Activated T-helper 17 cell treated with anti-CD3 and anti-CD28 coated beads, Interleukin-2, amount 50 U/mL, for 72 hours (primary cell): ENCODE results near the gene RNF111. TPM values are rescaled to one million over a fixed set of nuclear protein-coding genes. Genes with fewer than 3 reads are reported as not detected.

Experiments used
- ATAC-seq: fragments of 150-1000 bp; cut with Tn5 transposase; replicated peaks from 2 replicates; pipeline ENCODE4 v1.10.0; 2021; ENCODE audit warnings: mild to moderate bottlenecking, moderate library complexity
- H3K27ac Mint-ChIP-seq: one replicate; pipeline ENCODE4 v1.8.0; 2022; ENCODE audit warnings: mixed read lengths
- H3K27me3 Mint-ChIP-seq: one replicate; pipeline ENCODE4 v1.8.0; 2022; ENCODE audit warnings: mixed read lengths
- H3K36me3 Mint-ChIP-seq: one replicate; pipeline ENCODE4 v1.8.0; 2022; ENCODE audit warnings: low read depth, mild to moderate bottlenecking, mixed read lengths
- H3K4me1 Mint-ChIP-seq: one replicate; pipeline ENCODE4 v1.8.0; 2022; ENCODE audit warnings: mixed read lengths
- H3K4me3 Mint-ChIP-seq: one replicate; pipeline ENCODE4 v1.8.0; 2022; ENCODE audit warnings: mild to moderate bottlenecking, mixed read lengths
- H3K9me3 Mint-ChIP-seq: one replicate; pipeline ENCODE4 v1.8.0; 2022; ENCODE audit warnings: mixed read lengths
- total RNA-seq, 2 donors: library from RNA; stranded (reverse); gene quantifications; one replicate each; pipeline ENCODE4 v1.2.3, GENCODE V29; 2022

RNF111 gene
- total RNA-seq, 2 donors from 2014 or later, result 28.9 to 46.2 TPM

DNA sequence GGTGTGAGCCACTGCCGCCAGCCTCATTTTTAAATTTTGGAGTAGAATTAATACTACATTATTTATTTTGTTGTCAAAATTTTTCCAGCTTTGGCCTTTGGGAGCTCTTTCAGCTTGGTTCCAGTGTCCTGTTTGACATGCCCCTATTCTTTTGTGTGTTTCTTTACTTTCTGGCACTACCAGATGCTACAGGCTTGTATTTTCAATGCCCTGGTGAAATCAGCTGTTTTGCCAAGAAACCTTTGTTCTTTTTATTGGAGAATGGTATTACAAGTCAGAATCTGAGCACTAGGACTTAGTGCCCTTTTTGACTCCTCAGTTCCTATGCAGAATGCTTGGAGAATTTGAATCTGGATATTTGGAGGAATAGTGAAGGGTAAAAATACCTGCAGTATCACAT, 26.6 kb downstream of the RNF111 start:
- Mint-ChIP-seq H3K4me3 (no peak overlapping the region), H3K27me3 (no peaks in the 10 kb centered on the region), H3K36me3 (peaks cover 23% of the 10 kb centered on the region), H3K27ac (no peak overlapping the region), H3K4me1 (peaks cover 10% of the 10 kb centered on the region), H3K9me3 (no peaks in the 10 kb centered on the region)
- no peak for ATAC-seq

DNA sequence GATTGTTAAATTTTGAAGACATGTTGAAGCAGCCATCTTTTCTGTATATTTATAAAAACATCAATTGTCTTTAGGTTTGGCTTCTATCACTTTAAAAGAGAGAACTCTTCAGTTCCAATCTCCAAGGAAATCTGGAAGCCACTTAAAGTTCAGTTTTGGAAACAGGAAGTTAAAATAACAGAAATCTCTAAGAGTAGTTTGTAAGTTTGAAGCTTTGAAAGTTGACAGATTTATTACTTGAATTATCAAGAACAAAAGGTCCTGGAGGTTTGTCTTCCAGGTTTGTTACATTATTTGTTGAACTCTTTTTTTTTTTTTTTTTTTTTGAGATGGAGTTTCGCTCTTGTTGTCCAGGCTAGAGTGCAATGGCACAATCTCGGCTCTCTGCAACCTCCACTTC, 30.0 kb downstream of the RNF111 start:
- Mint-ChIP-seq H3K36me3 (peaks cover 40% of the 10 kb centered on the region), H3K27me3 (no peaks in the 10 kb centered on the region), H3K4me1 (peaks cover 14% of the 10 kb centered on the region), H3K27ac (no peak overlapping the region), H3K9me3 (no peaks in the 10 kb centered on the region), H3K4me3 (no peak overlapping the region)
- ATAC-seq, result no peak

DNA sequence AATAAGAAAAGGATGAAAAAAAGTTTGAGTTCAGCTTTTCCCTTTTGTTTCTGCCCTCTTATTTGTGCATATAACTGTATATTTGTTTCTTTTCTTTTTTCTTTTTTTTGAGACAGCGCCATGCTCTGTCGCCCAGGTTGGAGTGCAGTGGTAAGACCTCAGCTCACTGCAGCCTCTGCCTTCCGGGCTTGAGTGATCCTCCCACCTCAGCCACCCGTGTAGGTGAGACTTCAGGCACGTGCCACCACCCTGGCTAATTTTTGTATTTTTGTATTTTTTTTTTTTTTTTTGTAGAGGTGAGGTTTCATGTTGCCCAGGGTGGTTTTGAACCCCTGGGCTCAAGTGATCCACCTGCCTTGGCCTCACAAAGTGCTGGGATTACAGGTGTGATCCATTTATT, 31.4 kb downstream of the RNF111 start:
- Mint-ChIP-seq H3K9me3 (no peaks in the 10 kb centered on the region), H3K27me3 (no peaks in the 10 kb centered on the region), H3K36me3 (peaks cover 44% of the 10 kb centered on the region), H3K27ac (no peak overlapping the region), H3K4me1 (peaks cover 11% of the 10 kb centered on the region), H3K4me3 (no peak overlapping the region)
- ATAC-seq, result no peak

DNA sequence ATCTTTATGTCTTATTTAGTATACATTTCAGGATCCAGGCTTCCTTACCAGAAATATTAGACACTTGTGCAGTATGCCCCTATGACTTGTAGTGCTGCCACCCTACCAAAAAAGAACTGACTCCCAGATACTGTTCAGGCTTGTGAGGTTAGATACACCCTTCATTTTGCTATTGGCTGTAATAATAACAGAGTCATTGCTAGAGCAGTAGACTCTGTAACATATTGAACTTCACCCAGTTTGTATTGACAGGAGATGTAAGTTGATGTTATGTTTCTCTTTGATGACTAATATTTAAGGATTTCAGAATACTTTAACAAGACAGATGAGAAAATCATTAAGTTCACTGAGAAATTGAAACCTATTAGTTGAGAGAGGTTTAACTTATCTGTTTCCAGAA, 32.9 kb downstream of the RNF111 start:
- H3K4me3 Mint-ChIP-seq, result no peak overlapping the region
- no peak overlapping the region for H3K27ac Mint-ChIP-seq
- peaks cover 47% of the 10 kb centered on the region for H3K36me3 Mint-ChIP-seq
- H3K4me1 Mint-ChIP-seq, result peaks cover 11% of the 10 kb centered on the region
- no peaks in the 10 kb centered on the region for H3K9me3 Mint-ChIP-seq
- ATAC-seq, result no peak
- H3K27me3 Mint-ChIP-seq, result no peaks in the 10 kb centered on the region

DNA sequence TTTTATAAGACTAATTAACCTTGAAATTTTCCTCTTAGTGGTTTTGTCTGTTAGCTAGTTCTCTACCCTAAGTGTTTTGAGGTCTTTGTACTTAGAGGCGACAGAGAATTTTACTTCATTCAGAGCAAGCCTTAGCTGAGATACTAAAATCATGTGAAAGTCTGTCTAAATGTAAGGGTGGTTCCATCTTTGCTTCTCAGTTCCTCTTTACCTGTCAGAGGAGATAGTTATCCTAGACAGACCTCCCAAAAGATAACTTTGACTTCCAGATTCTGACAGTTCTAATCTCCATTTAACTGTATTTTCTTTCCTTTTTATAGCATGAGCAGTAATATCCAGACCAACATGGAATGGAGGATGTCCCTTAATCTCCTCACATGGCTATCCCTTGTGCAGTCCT, 34.7 kb downstream of the RNF111 start:
- peak overlapping the region; percentile 5 for H3K27ac Mint-ChIP-seq
- ATAC-seq, result no peak
- H3K36me3 Mint-ChIP-seq, result peaks cover 61% of the 10 kb centered on the region
- no peak overlapping the region for H3K4me3 Mint-ChIP-seq
- no peaks in the 10 kb centered on the region for H3K9me3 Mint-ChIP-seq
- peaks cover 11% of the 10 kb centered on the region for H3K4me1 Mint-ChIP-seq
- no peaks in the 10 kb centered on the region for H3K27me3 Mint-ChIP-seq

DNA sequence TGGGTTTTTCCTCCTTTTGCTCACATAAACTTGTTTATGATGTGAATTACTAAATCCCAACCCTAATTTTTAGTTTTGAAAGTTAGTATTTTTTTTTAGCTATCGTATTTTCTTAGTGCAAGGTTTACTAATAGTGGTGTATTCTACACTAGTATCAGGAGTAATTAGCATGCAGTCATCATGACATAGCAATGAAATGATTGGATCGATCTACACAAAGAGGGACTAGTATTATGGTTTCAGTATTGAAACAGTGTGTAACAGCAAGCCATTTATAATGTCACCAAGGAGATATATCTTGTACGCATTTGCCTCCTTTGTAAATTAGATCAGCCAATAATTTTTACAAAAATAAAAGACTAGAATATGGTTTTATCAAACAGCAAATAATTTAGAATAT, 38.7 kb downstream of the RNF111 start:
- Mint-ChIP-seq H3K27ac (no peak overlapping the region), H3K4me3 (no peak overlapping the region), H3K27me3 (no peaks in the 10 kb centered on the region), H3K4me1 (peaks cover 35% of the 10 kb centered on the region), H3K9me3 (no peaks in the 10 kb centered on the region), H3K36me3 (peaks cover 81% of the 10 kb centered on the region)
- peak; percentile 64 for ATAC-seq

DNA sequence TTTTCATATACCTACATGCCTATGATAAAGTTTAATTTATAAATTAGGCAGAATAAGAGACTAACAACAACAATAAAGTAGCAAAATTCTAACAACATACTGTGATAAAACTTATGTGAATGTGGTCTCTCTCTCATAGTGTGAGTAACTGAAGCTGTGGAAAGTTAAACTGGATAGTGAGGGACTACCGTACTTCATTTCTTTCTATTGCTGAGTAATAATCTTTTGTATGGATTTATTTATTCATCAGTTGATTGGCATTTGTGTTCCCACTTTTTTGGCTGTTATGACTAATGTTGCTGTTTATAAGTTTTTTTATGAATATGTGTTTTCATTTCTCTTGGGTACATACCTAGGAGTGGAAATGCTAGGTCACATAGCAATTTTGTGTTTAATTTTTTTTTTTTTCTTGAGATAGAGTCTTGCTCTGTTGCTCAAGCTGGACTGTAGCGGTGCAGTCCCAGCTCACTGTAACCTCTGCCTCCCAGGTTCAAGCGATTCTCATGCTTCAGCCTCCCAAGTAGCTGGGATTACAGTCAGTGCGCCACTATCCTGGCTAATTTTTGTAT, 41.0 kb downstream of the RNF111 start:
- Mint-ChIP-seq H3K9me3 (no peaks in the 10 kb centered on the region), H3K27me3 (no peaks in the 10 kb centered on the region), H3K27ac (peak overlapping the region; percentile 86), H3K36me3 (peaks cover 84% of the 10 kb centered on the region), H3K4me1 (peaks cover 37% of the 10 kb centered on the region), H3K4me3 (peak overlapping the region; percentile 23)
- peak; percentile 87 for ATAC-seq

DNA sequence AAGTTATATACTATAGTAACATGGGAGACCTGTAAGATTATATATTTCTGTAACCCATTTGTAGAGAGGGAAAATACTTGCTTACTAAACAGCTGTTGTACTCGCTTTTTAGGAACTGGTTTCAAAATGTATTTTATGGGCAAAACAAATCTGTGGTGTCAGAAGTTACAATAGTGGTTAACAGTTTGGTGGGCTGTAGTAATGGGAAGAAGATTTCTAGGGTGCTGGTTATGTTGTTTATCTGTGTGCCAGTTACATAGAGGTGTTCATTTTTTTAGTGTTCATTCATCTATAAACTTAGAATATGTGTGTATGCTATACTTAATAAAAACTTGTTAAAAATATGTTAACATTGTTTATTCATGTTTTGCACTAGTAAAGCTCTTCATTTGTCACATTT, 42.1 kb downstream of the RNF111 start:
- Mint-ChIP-seq H3K4me3 (no peak overlapping the region), H3K36me3 (peaks cover 83% of the 10 kb centered on the region), H3K27ac (peak overlapping the region; percentile 86), H3K4me1 (peaks cover 38% of the 10 kb centered on the region), H3K27me3 (no peaks in the 10 kb centered on the region), H3K9me3 (no peaks in the 10 kb centered on the region)
- ATAC-seq, result no peak

DNA sequence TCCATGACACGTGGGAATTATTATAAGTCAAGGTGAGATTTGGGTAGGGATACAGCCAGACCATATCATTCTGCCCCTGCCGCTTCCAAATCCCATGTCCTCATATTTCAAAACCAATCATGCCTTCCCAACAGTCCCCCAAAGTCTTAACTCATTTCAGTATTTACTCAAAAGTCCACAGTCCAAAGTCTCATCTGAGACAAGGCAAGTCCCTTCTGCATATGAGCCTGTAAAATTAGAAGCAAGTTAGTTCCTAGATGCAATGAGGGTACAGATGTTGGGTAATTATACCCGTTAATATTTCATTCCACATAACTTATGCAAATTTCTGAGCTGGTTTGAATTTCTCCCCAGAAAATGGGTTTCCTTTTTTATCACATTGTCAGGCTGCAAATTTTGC, 47.7 kb downstream of the RNF111 start:
- no peak overlapping the region for H3K27ac Mint-ChIP-seq
- ATAC-seq, result no peak
- H3K9me3 Mint-ChIP-seq, result no peaks in the 10 kb centered on the region
- peaks cover 29% of the 10 kb centered on the region for H3K4me1 Mint-ChIP-seq
- no peaks in the 10 kb centered on the region for H3K27me3 Mint-ChIP-seq
- no peak overlapping the region for H3K4me3 Mint-ChIP-seq
- peaks cover 85% of the 10 kb centered on the region for H3K36me3 Mint-ChIP-seq

DNA sequence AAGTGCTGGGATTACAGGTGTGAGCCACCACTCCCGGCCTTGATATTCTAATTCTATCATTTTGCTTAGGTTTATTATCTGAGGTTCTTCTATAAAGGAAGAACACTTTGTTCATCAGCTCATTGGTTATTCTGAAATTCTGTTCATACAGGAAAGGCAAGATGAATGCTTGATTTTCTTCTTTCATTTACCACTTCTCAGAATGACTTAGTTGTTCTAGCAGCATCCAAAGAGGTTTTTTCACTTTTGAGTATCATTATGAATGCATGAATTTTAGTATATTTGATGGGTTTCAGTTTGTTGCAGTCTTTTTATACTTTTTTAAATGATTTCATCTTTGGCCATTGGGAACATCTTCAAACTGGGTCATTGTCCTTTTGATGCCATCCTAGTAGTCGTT, 51.8 kb downstream of the RNF111 start:
- Mint-ChIP-seq H3K4me3 (peak overlapping the region; percentile 68), H3K9me3 (no peaks in the 10 kb centered on the region), H3K4me1 (peaks cover 26% of the 10 kb centered on the region), H3K36me3 (peaks cover 68% of the 10 kb centered on the region), H3K27ac (peak overlapping the region; percentile 66), H3K27me3 (no peaks in the 10 kb centered on the region)
- ATAC-seq, result peak; percentile 86

DNA sequence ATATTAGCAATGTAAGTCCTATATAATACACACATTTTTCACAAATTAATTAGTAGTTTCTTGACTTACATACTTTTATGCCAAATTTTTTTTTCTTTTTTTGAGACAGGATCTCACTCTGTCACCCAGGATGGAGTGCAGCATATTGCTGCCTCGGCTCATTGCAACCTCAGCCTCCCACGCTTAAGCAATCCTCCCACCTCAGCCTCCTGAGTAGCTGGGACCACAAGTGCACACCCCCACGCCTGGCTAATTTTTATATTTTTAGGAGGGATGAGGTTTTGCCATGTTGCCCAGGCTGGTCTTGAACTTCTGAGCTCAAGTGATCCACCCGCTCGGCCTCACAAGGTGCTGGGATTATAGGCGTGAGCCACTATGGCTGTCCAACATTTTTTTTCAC, 54.6 kb downstream of the RNF111 start:
- Mint-ChIP-seq H3K4me1 (peaks cover 26% of the 10 kb centered on the region), H3K9me3 (no peaks in the 10 kb centered on the region), H3K27ac (no peak overlapping the region), H3K4me3 (no peak overlapping the region), H3K36me3 (peaks cover 48% of the 10 kb centered on the region), H3K27me3 (no peaks in the 10 kb centered on the region)
- no peak for ATAC-seq

DNA sequence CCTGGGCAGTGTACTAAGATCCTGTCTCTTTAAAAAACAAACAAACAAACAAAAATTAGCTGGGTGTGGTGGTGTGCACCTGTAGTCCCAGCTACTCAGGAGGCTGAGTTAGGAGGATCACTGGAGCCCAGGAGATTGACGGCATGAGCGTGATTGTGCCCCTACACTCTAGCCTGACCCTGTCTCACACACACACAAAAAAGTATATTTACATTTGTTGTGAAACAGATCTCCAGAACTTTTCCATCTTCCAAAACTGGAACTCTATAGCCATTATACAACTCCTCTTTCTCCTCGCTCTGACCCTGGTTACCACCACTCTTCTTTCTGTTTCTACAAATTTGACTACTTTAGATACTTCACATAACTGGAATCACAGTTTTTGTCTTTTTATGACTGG, 61.4 kb downstream of the RNF111 start:
- H3K4me3 Mint-ChIP-seq, result no peak overlapping the region
- H3K27ac Mint-ChIP-seq, result no peak overlapping the region
- ATAC-seq, result no peak
- peaks cover 10% of the 10 kb centered on the region for H3K4me1 Mint-ChIP-seq
- peaks cover 48% of the 10 kb centered on the region for H3K36me3 Mint-ChIP-seq
- H3K9me3 Mint-ChIP-seq, result no peaks in the 10 kb centered on the region
- H3K27me3 Mint-ChIP-seq, result no peaks in the 10 kb centered on the region

DNA sequence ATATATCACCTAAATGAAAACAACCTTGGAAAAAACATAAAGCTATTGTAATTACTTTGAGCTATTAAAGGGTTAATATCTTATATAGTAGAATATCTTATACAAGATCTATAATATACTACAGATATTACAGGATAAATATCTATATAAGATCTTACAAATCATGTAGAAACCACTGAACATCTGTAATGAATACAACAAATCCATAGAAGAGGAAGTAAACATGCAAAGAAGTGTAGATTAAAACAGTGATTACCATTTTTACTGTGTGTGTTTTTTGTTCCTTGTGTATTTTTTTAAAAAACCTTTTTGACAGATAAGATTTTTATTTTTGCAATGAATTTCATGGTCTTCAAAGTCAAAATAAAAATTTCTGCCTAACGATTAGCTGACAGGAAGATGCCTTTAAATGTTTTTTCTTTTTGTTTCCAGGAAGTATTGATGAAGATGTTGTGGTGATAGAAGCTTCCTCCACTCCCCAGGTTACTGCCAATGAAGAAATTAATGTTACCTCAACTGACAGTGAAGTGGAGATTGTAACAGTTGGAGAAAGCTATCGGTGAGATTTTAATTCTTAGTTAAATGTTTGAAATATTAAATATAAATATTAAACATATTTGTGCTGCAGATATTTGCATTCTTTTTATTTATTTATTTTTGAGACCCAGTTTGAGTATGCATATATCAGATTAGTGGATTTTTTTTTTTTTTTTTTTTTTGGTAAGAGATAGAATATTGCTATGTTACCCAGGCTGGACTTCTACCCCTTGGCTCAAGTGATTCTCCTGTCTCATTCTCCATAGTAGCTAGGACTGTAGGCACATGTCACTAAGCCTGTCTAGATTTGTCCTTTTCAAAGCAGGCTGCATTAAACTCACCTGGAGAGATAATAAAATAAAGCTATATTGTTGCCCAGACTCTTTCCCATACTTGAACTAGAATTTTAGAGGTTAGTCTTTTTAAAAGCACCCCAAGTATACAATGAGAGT, 64.7 kb downstream of the RNF111 start:
- Mint-ChIP-seq H3K27me3 (no peaks in the 10 kb centered on the region), H3K4me3 (no peak overlapping the region), H3K9me3 (no peaks in the 10 kb centered on the region), H3K4me1 (peaks cover 10% of the 10 kb centered on the region), H3K27ac (peak overlapping the region; percentile 23), H3K36me3 (peaks cover 73% of the 10 kb centered on the region)
- no peak for ATAC-seq

DNA sequence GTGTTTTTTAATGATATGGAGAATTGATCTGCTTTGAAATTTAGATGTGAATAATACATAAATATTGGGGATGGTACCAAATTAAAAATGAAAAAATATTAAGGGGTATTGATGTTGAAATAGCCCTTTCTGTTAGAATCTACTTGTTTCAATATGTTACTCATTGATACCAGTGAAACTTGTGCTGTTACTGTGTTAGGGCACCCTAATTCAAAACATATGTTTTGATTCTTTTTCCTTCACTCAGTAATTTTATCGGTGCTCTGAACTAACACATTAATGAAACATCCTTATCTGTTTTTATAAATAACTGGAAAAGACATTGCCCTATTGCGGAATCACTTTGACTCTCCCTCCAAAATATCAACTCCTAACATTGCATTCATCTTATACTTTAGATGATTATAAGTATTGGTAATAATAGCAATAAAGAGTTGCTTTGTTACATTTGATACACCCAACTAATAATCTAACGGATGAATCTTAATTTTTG, 65.5 kb downstream of the RNF111 start:
- Mint-ChIP-seq H3K27ac (peak overlapping the region; percentile 23), H3K27me3 (no peaks in the 10 kb centered on the region), H3K9me3 (no peaks in the 10 kb centered on the region), H3K4me3 (no peak overlapping the region), H3K36me3 (peaks cover 77% of the 10 kb centered on the region), H3K4me1 (peaks cover 10% of the 10 kb centered on the region)
- ATAC-seq, result peak; percentile 34

DNA sequence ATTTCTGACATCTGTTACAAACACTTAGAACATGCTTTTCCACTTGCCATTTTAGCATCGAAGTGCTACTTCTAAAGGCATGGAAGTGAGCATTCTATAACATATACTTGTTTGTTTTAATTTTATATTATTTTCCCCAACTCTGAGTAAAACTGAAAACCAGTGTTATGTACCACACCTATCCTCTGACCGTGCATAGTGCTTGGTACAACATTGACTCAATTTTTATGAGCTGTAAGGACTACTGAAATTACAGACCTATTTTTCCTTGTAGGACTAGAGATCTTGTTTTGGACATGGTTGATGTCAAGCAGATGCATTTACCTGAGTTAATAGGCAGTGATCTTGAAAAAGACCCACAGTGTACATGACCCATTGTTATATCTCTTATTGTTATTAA, 66.0 kb downstream of the RNF111 start:
- ATAC-seq, result peak; percentile 92
- H3K4me3 Mint-ChIP-seq, result no peak overlapping the region
- H3K27ac Mint-ChIP-seq, result peak overlapping the region; percentile 23
- no peaks in the 10 kb centered on the region for H3K9me3 Mint-ChIP-seq
- H3K4me1 Mint-ChIP-seq, result peaks cover 10% of the 10 kb centered on the region
- H3K27me3 Mint-ChIP-seq, result no peaks in the 10 kb centered on the region
- peaks cover 77% of the 10 kb centered on the region for H3K36me3 Mint-ChIP-seq
